GM23338 (cell line): ENCODE data around the gene GPD1.

ENCODE experiments used
- CREB1 ChIP-seq: fragments of 250-450 bp; sonication (Bioruptor Pico); IDR thresholded peaks from 2 replicates; pipeline ENCODE4 v1.5.0; 2020; ENCODE audit warnings: low read depth, mild to moderate bottlenecking, moderate library complexity
- CTCF ChIP-seq, 2 experiments: fragments of 200-600 bp in 1 of 2; sonication (generic) in 1 of 2; conservative IDR thresholded peaks; 2 replicates each; pipeline versions ENCODE4 v1.5.1 to v1.6.1; 2016 to 2017; ENCODE audit warnings: antibody characterized with exemption in 2 of 2, low read depth in 2 of 2, mild to moderate bottlenecking in 2 of 2, moderate library complexity in 1 of 2
- ETS1 ChIP-seq: IDR thresholded peaks from 2 replicates; pipeline ENCODE4 v1.6.1; 2016; ENCODE audit warnings: antibody characterized with exemption
- EZH2 ChIP-seq: fragments of 200-600 bp; sonication (generic); IDR thresholded peaks from one replicate; pipeline ENCODE4 v1.8.0; 2017; ENCODE audit warnings: antibody characterized with exemption, mild to moderate bottlenecking, low read depth; ENCODE audit not compliant: unreplicated experiment
- POLR2AphosphoS5 ChIP-seq: IDR thresholded peaks from 2 replicates; pipeline ENCODE4 v1.6.1; 2016; ENCODE audit warnings: antibody characterized with exemption, low read depth
- ZNF331 ChIP-seq: fragments of 250-450 bp; sonication (Bioruptor Pico); IDR thresholded peaks from 2 replicates; pipeline ENCODE4 v1.5.0; 2020; ENCODE audit warnings: low read depth, mild to moderate bottlenecking, moderate library complexity
- TF ChIP-seq, protein P1 (sequence below): IDR thresholded peaks from one replicate; pipeline ENCODE4 v1.6.1; 2018; ENCODE audit warnings: antibody characterized with exemption; ENCODE audit not compliant: unreplicated experiment

- TF ChIP-seq CTCF (conservative IDR thresholded peaks at IDR 0.05; ENCODE audit: low read depth in 2 of 2) (no peak), EZH2 (no peak), POLR2AphosphoS5 (no peak), ETS1 (no peak), CREB1 (CRISPR knock-in tag) (no peak), ZNF331 (CRISPR knock-in tag) (no peak)
- TF ChIP-seq, protein P1, sequence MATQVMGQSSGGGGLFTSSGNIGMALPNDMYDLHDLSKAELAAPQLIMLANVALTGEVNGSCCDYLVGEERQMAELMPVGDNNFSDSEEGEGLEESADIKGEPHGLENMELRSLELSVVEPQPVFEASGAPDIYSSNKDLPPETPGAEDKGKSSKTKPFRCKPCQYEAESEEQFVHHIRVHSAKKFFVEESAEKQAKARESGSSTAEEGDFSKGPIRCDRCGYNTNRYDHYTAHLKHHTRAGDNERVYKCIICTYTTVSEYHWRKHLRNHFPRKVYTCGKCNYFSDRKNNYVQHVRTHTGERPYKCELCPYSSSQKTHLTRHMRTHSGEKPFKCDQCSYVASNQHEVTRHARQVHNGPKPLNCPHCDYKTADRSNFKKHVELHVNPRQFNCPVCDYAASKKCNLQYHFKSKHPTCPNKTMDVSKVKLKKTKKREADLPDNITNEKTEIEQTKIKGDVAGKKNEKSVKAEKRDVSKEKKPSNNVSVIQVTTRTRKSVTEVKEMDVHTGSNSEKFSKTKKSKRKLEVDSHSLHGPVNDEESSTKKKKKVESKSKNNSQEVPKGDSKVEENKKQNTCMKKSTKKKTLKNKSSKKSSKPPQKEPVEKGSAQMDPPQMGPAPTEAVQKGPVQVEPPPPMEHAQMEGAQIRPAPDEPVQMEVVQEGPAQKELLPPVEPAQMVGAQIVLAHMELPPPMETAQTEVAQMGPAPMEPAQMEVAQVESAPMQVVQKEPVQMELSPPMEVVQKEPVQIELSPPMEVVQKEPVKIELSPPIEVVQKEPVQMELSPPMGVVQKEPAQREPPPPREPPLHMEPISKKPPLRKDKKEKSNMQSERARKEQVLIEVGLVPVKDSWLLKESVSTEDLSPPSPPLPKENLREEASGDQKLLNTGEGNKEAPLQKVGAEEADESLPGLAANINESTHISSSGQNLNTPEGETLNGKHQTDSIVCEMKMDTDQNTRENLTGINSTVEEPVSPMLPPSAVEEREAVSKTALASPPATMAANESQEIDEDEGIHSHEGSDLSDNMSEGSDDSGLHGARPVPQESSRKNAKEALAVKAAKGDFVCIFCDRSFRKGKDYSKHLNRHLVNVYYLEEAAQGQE, result no peak
Measured at GRCh38 chr12:50082644-50083043, 21.2 kb upstream of the GPD1 start.
